Right atrium auricular region (tissue), 2 donors: ENCODE data around the gene DLG5. TPM values are rescaled to one million over a fixed set of nuclear protein-coding genes. Genes with fewer than 3 reads are reported as not detected.

Source experiments
- DNase-seq: peaks from one replicate; pipeline ENCODE4 v3.0.0-alpha.2; 2019; ENCODE audit warnings: low spot score
- H3K27ac ChIP-seq, 2 donors: fragments of 200-600 bp; sonication (generic); 1 replicate in 1 of 2; 2 replicates in 1 of 2; pipeline ENCODE4 v1.5.1; 2016 to 2019
- H3K27me3 ChIP-seq, 2 donors: fragments of 200-600 bp; sonication (generic); one replicate each; pipeline versions ENCODE4 v1.5.1 to v1.6.0; 2017 to 2019
- H3K36me3 ChIP-seq: fragments of 200-600 bp; sonication (generic); one replicate; pipeline ENCODE4 v1.5.1; 2016
- H3K4me1 ChIP-seq, 2 donors: fragments of 200-600 bp; sonication (generic); one replicate each; pipeline versions ENCODE4 v1.5.1 to v1.6.0; 2017 to 2019
- H3K4me3 ChIP-seq, 2 donors: fragments of 200-600 bp; sonication (generic); 1 replicate in 1 of 2; 2 replicates in 1 of 2; pipeline ENCODE4 v1.5.1; 2017 to 2019; ENCODE audit warnings: mild to moderate bottlenecking in 1 of 2, moderate library complexity in 1 of 2
- H3K9me3 ChIP-seq, 2 donors: fragments of 200-600 bp; sonication (generic); one replicate each; pipeline ENCODE4 v1.5.1; 2019
- total RNA-seq, 2 donors: library from RNA; depleted of rRNA; stranded (reverse); fragments of >200 nt; gene quantifications; one replicate each; pipeline ENCODE4 v1.1.0, GENCODE V29; 2016
- TF ChIP-seq, protein P1 (sequence below), 2 donors: fragments of 200-600 bp; sonication (generic); IDR thresholded peaks; one replicate each; pipeline ENCODE4 v1.5.1; 2019; ENCODE audit warnings: antibody characterized with exemption in 2 of 2

DLG5 gene
- total RNA-seq, 2 donors from 2014 or later, result 10.5 to 20.4 TPM

DNA sequence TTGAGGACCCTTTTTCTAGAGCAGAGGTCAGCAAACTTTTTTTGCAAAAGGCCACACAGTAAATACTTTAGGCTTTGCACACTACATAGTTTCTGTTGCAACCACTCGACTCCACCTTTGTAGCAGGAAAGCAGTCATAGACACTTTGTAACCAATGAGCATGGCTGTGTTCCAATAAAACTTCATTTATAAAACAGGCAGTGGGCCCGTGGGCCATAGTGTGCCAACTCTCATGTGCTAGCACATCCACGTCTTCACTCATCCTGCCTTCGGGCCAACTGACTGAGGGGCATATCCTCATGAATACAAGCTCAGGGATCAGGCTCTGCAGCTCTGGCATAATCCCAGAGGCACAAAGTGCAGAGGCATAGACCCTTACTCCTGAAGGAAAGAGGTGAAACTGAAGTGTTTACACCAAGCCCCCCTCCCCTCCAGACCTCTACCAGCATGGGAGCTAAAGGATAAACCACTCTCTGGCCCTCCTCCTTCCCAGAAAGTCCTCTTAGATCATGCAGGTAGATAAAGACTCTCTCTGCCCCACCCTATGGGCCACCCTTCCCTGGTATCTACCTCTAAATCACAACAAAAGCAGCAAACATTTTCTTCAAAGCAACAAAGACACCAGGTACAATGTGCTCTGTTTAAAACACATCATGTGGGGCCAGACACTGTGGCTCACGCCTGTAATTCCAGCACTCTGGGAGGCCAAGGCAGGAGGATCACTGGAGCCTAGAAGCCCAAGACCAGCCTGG is 71.0 kb downstream of the DLG5 start:
- TF ChIP-seq, protein P1, sequence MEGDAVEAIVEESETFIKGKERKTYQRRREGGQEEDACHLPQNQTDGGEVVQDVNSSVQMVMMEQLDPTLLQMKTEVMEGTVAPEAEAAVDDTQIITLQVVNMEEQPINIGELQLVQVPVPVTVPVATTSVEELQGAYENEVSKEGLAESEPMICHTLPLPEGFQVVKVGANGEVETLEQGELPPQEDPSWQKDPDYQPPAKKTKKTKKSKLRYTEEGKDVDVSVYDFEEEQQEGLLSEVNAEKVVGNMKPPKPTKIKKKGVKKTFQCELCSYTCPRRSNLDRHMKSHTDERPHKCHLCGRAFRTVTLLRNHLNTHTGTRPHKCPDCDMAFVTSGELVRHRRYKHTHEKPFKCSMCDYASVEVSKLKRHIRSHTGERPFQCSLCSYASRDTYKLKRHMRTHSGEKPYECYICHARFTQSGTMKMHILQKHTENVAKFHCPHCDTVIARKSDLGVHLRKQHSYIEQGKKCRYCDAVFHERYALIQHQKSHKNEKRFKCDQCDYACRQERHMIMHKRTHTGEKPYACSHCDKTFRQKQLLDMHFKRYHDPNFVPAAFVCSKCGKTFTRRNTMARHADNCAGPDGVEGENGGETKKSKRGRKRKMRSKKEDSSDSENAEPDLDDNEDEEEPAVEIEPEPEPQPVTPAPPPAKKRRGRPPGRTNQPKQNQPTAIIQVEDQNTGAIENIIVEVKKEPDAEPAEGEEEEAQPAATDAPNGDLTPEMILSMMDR (IDR thresholded peaks at IDR 0.05), result no peak
- peaks cover 23% of the 10 kb centered on the region for H3K36me3 ChIP-seq
- H3K9me3 ChIP-seq, result no peaks in the 10 kb centered on the region
- no peak overlapping the region for H3K27ac ChIP-seq
- H3K4me1 ChIP-seq, result no peaks in the 10 kb centered on the region
- H3K27me3 ChIP-seq, result no peaks in the 10 kb centered on the region
- no peak for DNase-seq
- no peak overlapping the region for H3K4me3 ChIP-seq

DNA sequence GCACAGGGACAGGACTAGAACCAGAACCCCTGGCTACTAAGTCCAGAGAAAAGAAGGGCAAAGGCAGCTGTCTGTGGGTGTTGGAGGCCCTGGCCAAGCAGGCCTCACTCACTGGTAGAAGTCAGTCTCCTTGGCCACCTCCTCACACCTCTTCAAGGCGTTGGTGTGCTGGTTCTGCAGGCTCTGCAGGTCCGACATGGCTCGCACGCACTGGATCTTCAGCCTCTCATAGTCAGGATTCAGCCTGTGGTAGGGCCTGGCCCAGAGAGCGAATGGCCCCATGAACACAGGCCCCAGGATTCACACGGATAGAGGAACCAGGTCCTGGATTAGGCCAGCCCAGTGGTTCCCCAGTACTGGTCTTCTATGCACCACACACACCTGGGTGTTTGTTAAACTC is 72.4 kb downstream of the DLG5 start:
- Histone ChIP-seq H3K36me3 (peaks cover 23% of the 10 kb centered on the region), H3K9me3 (no peaks in the 10 kb centered on the region), H3K27me3 (no peaks in the 10 kb centered on the region), H3K4me1 (no peaks in the 10 kb centered on the region), H3K27ac (no peak overlapping the region), H3K4me3 (no peak overlapping the region)
- TF ChIP-seq, protein P1 (IDR thresholded peaks at IDR 0.05), result no peak
- DNase-seq, result no peak

DNA sequence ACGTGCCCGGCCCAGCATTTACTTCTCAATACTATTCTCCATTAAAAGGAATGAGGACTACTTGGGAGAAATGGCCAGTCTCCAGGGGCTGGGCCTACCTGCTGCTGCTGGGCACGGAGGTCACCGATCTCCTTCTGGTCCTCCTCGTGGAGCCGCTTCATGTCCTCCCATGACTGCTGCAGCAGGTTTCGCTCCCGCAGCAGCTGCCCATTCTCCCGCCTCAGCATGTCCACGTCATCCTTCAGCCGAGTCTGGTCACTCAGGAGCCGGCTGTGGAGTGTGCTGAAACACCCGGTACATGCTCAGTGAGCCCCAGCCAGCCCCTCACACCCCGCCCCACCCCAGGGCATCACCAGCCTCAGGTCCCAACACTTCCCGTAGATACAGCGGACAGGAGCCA is 73.3 kb downstream of the DLG5 start:
- TF ChIP-seq, protein P1 (IDR thresholded peaks at IDR 0.05), result no peak
- H3K4me3 ChIP-seq, result no peak overlapping the region
- H3K4me1 ChIP-seq, result no peaks in the 10 kb centered on the region
- no peaks in the 10 kb centered on the region for H3K27me3 ChIP-seq
- H3K9me3 ChIP-seq, result no peaks in the 10 kb centered on the region
- peaks cover 23% of the 10 kb centered on the region for H3K36me3 ChIP-seq
- no peak overlapping the region for H3K27ac ChIP-seq
- DNase-seq, result no peak

DNA sequence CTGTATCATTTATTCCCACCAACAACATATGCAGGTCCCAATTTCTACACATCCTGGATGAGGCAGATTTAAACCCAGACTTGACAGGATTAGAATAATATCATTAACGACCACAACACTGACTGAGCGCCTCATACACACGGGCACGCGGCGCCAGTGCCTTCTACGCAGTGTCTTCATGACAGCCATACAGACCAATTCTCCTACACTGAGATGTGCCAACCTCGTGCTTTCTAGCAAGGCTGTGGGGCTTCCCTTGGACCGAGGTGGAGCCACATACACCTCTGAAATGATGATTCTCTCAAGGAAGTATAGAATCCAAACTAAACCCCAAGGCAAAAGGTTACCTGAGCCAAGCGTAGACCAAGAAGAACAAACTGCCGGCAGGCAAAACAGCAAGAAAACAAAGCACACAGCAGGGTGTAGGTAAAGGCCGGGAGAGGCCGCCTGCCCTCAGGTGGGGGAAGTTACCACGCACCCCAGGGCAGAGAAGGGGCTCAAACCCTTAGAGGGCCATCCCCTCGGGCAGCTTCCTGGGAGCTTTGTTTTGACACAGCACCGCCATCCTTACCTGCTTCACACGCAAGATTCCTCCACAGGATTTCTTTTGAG is 75.8 kb downstream of the DLG5 start:
- H3K4me3 ChIP-seq, result no peak overlapping the region
- DNase-seq, result no peak
- H3K36me3 ChIP-seq, result peaks cover 23% of the 10 kb centered on the region
- peaks cover 0 to 14% of the 10 kb centered on the region in 2 donors for H3K4me1 ChIP-seq
- TF ChIP-seq, protein P1 (IDR thresholded peaks at IDR 0.05), result no peak
- H3K27me3 ChIP-seq, result no peaks in the 10 kb centered on the region
- H3K9me3 ChIP-seq, result no peaks in the 10 kb centered on the region
- no peak overlapping the region for H3K27ac ChIP-seq

DNA sequence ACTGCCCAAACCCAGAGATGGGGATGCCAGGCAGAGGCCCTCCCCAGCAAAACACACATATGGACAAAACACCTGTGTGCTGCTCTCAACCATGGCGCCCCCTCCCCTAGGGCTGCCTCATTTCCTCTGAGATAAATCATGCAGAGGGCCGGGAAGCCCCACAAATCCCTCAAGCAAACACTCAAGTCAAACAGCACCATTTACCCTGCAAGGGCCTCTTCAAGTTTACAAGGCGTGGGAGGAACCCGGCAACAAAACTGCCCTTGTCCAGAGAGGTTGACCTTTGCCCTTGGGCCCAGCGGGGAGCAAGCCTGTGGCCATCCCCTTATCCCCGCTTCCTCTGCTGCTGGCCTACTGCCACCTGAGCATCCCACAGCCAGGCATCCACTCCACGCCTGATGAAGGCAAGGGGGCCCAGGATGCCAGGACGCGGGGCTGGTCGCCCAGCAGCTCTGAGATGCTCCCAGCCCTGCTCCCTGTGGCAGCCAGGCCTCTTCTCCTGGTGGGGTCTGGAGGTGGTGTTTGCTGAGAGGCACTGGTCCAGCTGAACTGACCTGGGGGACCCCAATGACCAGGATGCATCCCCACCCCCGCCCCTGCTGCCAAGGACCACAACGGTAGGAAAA is 77.4 kb downstream of the DLG5 start:
- H3K27me3 ChIP-seq, result no peaks in the 10 kb centered on the region
- DNase-seq, result no peak
- no peaks in the 10 kb centered on the region for H3K9me3 ChIP-seq
- H3K4me1 ChIP-seq, result peaks cover 0 to 14% of the 10 kb centered on the region in 2 donors
- TF ChIP-seq, protein P1 (IDR thresholded peaks at IDR 0.05), result no peak
- no peak overlapping the region for H3K27ac ChIP-seq
- peaks cover 20% of the 10 kb centered on the region for H3K36me3 ChIP-seq
- H3K4me3 ChIP-seq, result no peak overlapping the region
